GM21515 (cell line): ENCODE data around the gene FAM241A.
"Not testable (repeated sequence)": the region's sequence is repeated elsewhere in the genome, so short reads cannot be mapped to it uniquely, and the experiment has no call there.

Experiments used
- ATAC-seq: cut with Tn5 transposase; IDR thresholded peaks from one replicate; pipeline ENCODE4 v1.9.1; 2021; ENCODE audit not compliant: unreplicated experiment

Gene FAM241A

DNA sequence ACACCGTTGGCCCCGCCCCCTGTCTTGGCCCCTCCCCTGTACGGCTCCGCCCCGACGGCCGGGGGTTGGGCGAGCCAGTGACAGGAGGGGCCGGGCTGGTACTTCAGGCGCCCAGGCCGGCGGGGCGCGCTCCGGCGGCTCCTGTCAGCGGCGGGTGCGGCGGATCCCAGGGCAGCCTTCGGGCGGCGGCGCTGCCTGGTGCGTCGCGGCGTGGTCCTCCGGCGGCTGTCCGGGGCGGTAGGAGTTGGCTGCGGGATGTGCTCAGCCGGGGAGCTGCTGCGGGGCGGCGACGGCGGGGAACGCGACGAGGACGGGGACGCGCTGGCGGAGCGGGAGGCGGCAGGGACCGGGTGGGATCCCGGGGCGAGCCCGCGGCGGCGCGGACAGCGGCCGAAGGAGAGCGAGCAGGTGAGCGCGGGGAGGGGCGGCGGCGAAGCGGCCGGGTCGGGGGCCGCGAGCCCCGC is at the start of gene FAM241A:
Gene FAM241A, plus strand, starts transcription at position 129 of the 464 bp plus-strand sequence. Its CDS starts 127 bp downstream, at position 256.
- ATAC-seq: peak; percentile 92

DNA sequence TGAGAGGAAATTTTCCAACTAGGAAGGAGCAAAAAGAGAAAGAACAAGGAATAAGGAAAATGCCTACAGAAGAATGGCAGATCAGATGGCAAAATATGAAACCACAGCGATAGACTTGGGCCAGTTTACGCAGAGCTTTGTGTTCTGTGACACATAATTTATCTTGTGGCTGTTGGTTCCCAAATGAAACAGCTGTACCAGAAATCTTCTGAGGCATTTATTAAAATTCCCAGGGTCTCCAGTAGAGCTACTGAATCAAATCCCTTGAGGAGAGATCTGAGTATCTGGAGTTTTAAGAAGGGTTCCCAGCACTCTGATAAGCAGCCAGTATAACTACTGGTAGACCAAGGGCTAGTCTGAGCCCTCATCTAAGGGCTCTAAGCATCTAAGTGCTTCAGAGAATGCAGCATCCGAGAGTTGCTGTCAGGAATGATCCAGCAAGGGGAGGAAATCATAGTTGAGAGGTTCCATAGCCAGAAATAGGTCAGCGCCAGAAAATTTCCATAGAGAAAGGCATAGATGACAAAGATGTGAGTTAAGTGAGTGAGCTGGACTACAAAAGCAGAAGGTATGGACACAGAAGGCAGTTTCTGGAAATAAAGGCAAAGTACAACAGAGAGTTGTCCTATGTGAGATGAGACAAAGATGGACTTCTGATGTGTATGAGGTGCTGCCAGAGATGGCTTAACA is 46.3 kb upstream of the FAM241A start:
- ATAC-seq: no peak

DNA sequence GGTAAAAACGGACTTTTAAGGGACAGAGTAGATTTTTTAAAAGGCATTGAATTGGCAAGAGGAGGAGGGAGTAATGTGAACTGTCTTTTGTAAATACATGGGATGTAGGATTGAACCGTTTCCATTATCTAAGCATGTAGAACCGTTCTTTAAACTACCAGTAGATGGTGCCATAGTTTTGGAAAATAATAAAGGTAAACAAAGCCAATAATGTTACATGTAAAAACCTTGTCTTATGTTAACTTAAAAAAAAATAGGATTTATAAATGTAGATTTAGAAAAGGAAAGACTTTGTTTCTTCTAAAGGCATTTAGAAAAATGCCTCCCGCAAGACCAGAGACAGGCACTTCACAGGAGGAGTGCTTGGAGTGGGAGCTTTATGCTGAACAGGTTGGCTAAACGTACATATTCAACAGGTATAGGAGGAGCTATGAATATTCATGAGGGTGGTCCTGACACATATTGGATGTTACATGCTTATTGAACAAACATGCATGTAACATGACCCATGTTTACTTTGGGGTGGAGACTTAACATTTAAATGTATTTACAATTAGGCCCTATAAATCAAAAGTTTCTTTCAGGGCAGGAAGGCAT is 45.5 kb upstream of the FAM241A start:
- peak; percentile 78 for ATAC-seq

DNA sequence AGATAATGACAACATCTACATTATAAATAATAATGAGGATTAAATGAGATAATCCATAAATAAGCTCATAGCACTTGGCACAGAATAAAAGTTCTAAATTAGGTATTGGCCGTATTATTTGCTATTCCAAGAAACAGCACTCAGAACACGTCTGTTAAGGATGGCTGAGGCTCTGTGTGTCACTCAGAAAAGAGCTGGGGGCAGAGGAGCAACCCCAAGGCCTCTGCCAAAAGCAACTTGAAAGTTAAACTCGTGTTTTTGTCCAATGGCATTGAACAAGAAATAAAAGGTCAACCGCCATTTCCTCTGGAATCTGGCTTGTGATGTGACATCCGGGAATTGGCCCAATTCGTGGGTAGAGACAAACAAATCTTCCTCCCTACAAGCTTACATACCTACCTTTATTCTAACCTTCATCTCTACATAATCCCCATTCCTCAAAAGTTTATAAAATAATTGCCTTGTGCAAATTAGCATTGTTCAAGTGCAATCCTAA is 42.3 kb upstream of the FAM241A start:
- ATAC-seq: no peak

DNA sequence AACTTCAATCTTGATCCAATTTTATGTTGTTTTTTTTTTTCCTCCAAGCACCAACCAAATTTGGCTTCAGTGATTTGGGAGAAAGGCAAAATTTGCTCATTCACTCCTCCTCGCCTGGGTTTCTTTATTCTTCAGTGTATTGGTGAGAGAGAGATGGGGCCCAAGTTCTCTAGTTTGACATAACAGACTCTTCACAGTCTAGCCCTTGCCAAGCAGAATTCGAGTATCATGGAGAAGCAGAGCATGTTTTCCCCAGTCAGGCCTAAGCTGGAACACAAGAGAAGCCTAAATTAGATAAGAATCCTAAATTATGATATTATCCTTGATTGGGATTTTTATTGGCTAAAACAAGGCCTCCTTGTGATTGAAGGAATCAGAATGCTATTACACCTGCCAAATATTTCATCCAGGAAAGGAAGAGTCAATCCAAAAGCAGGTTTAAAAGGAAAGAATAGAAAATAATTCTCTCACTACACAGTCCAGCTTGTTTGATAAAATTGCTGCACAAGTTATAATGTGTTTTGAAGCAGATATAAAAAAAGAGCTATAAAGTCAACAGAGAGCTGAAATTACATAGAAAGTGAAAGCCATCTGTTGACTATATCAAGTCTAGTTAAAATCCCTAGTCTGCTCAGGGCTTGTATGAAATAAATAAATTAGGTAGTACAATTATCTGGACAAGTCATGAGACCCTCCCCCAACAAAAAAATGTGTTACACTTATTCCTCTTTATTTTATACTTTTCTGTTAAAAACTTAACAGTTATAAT is 39.9 kb upstream of the FAM241A start:
- ATAC-seq: no peak

DNA sequence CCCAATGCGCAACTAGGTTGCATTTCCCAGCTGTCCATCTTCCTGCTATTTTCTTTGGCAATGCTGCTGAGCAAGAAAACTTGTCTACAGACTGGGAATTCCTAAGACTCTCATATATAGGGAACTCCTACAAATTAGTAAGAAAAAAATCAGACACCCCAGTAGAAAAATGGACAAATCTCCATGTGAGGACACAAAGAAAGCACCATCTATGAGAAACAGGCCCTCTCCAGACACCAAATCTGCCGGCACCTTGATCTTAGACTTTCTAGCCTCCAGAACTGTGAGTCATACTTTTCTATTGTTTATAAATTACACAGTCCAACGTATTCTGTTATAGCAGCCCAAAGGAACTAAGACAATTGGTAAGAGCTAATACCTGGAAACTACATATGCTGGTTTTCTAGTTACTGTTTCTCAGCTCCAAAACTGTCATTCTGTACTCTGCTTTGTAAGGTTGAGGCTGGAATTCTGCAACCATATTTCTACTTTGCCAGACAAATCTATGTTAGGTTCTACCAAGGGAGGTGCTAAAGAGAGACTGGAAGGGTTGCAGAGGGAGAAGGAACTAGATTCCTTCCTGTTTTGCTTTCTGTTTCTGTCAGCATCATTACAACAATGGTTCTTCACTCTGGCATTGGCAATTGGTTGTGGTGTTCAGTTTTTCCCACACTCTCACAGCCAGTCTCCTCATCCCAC is 35.7 kb upstream of the FAM241A start:
- ATAC-seq: no peak

DNA sequence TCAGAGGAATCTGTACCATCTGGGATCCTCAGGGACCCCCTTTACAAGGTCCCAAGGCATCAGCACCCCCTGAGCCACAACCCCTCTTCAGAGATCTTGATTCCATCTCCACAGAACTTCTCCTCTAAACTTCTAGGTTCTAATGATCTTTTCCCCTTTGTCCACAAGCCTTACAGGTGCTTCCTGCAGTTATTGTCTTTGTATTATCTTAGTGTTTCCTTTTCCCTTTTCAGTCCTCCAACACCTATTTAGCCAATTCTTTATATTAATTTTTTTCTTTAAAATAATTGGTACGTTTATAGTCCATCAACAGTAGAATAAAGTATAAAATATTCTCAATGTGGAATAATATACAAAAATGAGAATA is 35.2 kb upstream of the FAM241A start:
- no peak for ATAC-seq

DNA sequence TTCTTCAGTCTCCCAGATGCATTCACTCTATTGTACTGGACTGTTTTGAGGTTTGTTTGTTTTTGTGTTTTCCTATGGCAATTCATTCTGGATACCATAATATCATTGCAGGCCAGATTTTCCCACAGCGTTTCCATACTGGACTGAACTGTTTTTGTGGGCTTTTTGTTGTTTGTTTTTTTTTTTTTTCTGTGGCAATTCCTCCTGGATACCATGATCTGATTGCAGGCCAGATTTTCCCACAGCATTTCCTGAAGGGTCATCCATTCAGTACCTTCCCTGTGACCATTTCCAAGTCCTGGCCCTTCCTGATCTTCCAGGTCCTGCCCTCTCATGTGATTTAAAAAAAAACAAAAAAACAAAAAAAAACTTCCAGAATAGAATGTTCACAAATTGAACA is 33.9 kb upstream of the FAM241A start:
- ATAC-seq: no peak

DNA sequence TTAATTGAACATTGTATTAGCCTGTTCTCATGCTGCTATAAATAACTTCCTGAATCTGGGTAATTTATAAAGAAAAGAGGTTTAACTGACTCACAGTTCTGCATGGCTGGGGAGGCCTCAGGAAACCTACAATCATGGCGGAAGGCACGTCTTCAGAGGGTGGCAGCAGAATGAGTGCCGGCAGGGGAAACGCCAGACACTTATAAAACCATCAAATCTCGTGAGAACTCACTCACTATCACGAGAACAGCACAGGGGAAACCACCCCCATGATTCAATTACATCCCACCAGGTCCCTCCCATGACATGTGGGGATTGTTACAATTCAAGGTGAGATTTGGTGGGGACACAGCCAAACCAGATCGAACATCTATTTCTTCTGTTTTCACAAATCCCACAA is 33.2 kb upstream of the FAM241A start:
- not testable (repeated sequence) for ATAC-seq

DNA sequence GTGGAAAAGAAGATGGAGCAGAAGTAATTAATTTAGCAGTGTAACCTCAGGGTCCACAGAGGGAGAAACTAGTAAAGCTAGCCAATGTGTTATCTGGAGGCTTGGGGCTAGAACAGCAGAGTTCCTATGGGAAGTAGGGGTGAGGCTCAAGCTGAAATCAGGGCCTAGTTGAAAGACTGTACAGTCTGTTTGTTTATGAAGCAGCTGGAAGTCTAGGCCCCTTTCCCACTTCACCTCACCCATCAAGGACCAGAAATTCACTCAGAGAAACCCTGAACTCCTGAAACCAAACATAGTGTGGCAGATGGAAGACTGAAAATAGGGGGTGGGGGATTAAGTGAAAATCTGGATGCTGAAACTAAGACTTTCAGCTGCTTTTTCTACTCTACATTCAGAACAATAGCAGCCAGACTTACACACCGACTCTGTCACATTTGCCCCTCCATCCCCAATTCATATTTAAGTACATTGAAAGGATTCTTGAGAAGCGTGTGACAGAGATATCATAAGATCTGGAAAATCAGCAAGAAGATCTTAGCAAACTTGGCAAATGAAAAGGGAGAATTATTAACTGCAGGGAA is 32.6 kb upstream of the FAM241A start:
- no peak for ATAC-seq

DNA sequence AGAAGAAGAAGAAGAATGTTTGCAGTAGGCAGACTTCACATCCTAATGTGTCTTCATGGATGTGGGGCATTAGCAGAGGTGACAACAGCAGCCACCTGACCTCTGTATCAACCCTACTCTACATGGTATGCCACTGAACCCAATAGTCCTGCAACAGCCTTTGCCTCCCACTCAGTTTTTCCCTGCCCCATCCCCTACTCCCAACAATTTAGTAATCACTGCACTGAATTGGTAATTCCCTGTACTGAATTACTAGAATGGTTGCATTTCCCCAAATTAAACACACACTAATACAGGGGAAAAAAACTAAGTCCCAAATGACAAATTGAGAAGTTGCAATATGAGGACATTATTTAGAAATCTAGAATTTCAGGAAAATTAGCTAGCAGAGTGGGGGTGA is 31.4 kb upstream of the FAM241A start:
- no peak for ATAC-seq

DNA sequence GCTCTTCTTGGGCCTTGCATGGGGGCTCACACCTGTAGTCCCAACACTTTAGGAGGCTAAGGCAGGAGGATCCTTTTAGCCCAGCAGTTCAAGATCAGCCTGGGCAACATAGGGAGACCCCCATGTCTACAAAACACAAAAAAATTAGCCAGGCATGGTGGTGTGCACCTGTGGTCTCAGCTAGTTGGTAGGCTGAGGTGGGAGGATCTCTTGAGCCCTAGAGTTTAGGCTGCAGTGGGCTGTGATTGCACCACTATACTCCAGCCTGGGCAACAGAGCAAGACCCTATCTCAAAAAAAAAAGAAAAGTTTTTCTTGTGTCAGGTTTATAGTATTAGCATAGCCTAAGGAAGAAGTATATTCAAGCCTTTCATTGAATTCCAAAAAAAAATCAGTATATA is 30.8 kb upstream of the FAM241A start:
- ATAC-seq: no peak

DNA sequence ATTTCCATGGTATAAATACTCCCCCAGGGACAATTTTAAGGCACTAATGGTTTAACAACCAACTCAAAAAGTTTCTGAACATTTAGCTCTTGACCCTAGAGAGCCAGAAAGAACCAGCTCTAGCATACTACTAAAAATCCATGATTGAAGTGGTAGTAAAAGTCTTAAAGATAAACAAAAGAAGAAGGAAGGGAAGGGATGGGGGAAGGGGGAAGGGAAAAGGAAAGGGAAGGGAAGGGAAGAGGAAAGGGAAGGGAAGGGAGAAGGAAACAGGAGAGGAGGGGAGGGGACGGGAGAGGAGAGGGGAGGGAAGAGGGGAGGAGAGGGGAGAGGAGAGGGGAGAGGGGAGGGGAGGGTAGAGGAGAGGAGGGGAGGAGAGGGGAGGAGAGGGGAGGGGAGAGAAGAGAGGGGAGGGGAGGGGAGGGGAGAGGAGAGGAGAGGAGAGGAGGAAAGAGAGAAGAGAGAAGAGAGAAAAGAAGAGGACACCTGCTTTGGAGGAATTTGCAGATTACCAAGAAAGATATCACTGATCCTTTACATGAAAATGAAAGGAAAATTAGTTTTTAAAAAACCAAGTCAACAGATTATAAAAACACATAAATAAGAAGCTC is 26.4 kb upstream of the FAM241A start:
- no peak for ATAC-seq

DNA sequence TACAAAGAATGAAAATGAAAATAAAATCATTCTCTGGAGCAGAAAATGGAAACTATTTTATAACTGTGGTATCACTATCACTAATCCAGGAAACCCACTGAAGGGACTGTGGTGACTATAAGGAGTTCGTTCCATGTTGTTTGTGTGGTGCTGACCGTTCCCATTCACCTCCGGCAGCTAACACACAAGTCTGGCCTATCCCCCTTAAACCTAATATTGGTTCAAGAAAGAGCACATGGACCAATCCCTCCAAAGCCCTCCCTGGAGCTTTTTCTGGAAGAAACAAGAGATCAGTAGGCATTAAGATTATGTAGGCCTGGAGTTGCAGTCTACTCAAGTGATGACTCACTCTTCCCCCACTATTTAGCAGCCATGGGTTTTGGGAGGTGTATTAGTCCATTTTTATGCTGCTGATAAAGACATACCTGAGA is 25.9 kb upstream of the FAM241A start:
- peak; percentile 84 for ATAC-seq

DNA sequence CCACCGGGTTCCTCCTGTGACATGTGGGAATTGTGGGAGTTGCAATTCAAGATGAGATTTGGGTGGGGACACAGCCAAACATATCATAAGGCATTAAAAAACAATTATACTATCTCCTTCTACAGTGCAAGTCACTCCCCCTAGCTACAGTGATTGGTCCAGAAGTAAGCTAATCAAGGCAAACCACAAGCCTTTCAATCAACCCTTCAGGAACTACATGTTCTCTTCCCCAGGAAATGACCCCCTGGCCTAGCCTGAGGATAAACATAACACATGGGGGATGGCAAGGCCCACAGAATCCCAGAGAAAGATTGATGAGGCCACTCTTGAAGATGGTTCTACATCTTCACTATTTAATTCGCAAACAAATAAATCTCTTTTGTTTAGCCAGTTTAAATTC is 25.2 kb upstream of the FAM241A start:
- no peak for ATAC-seq

DNA sequence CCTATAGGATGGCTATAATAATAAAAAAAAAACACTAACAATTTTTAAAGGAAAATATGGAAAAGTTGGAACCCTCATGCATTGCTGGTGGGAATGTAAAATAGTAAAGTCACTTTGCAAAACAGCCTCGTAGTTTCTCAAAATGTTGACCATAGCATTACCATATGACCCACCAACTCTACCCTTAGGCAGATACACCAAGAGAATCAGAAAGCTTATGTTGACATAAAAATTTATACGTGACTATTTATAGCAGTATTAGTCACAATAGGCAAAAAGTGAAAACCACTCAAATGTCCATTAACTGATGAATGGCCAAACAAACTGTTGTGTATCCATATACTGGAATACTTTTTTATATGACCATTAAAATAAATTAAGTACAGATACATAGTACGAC is 19.8 kb upstream of the FAM241A start:
- no peak for ATAC-seq

DNA sequence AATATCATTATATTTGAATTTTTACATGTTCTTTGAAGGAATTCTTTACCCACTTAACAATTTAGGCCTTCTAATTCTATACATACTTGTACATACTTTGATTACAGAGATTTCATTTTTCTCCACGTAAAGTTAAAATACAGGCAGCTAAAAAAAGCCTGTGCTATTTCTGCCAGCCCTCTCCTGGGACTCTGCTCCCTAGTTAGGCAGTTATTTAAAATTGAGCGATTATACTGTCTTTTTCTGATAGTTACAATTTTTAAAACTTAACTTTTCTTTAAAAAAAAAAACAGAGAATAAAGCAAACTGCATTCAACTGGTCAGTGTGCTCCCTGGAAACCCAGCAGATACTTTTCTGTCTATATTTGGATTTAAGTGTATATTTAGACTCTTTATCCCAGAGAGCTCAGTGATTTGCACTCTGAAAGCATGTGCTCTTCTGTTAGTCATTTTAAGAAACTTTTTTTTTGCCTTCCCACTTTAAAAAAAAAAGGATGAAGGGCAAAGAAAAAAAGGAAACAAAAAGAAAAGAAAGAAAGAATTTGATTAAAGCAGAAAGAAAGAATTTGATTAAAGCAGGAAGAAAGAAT is 18.1 kb upstream of the FAM241A start:
- ATAC-seq: no peak

DNA sequence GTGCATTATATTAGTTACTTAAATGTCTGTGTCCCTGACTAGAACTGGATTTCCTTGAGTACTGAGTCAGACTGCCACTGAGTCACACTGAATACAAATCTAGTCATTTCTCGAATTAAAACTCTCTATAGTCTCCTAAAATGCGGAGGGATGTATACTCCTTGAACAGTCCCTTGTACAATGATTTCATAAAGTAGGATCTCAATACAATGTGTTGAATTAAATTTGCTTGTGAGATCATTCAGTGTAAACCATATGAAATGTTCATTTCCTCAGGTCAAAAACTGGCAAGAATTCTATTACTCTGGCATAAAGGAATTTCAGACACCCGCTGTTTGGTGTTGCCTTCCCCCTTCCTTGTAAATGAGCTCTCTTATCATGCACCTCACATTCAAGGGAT is 17.5 kb upstream of the FAM241A start:
- ATAC-seq: no peak

DNA sequence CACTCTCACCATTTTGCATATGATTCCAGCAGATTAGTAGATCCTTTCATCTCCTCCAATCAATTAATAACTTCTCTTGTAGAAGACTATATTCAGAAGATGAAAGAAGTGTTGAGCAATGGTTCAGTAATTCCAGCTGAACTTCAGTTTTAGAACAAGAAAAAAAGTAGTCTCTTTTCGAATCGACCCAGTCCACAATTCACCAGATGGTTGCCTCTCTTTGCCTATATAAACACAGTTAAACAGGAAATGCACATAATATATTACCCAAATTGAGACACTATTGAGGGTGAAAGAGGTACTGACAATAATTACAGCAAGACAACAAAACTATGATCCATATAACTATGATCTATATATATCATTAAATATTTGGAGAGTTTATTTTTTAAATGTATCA is 16.8 kb upstream of the FAM241A start:
- ATAC-seq: no peak

DNA sequence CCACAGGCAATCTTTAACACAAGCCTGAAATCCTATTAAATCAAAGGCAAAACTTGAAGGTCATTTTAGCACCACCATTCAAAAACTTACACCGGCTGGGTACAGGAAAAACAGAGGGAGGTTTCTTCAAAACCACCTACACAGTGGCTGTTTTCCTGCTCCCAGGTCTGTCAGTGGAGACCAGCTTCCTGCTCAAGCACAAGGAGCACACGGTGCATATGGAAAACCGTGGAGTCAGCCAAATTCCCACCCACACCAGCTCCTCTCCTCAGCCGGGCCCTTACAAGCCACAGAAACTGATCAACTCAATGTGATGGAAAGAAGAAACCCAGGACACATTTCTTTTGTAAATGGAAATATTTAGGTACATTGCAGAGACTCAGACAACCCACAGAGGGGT is 14.3 kb upstream of the FAM241A start:
- ATAC-seq: no peak
